ENCODE results near the gene SNX27. TPM values are rescaled to one million over a fixed set of nuclear protein-coding genes. Genes with fewer than 3 reads are reported as not detected.
"Not testable (repeated sequence)": the region's sequence is repeated elsewhere in the genome, so short reads cannot be mapped to it uniquely, and the experiment has no call there.

Gene SNX27
- total RNA-seq, 4 donors from 2014 or later, result 21.9 to 34.3 (median 26.5) TPM

- intact Hi-C loops (cut with DNase I; ENCODE audit: low total_unique reads), result no loop called here
- TF ChIP-seq POLR2A (IDR thresholded peaks at IDR 0.05), result no peak
- no peak for TF ChIP-seq CTCF (IDR thresholded peaks at IDR 0.05)
- H3K4me3 ChIP-seq (ENCODE audit: low read depth, poor library complexity, severe bottlenecking), result no peak overlapping the region
- WGBS, 2 donors, result 81 to 82% methylated on average over 4 of the region's 4 CpGs
- no peak for DNase-seq (ENCODE audit: low spot score in 2 of 2)
These were observed 68.5 kb downstream of the SNX27 start for GRCh38 chr1:151680391-151680790.

GRCh38 chr1:151680826-151681225, 69.0 kb downstream of the SNX27 start:
- no peak for DNase-seq (ENCODE audit: low spot score in 2 of 2)
- intact Hi-C loops (cut with DNase I; ENCODE audit: low total_unique reads), result no loop called here
- WGBS, 2 donors, result 26 to 35% methylated on average over 3 of the region's 3 CpGs
- TF ChIP-seq POLR2A (IDR thresholded peaks at IDR 0.05) (no peak), CTCF (IDR thresholded peaks at IDR 0.05) (no peak)
- no peak overlapping the region for H3K4me3 ChIP-seq (ENCODE audit: low read depth, poor library complexity, severe bottlenecking)

- TF ChIP-seq CTCF (IDR thresholded peaks at IDR 0.05) (no peak), POLR2A (IDR thresholded peaks at IDR 0.05) (no peak)
- no peak for DNase-seq (ENCODE audit: low spot score in 2 of 2)
- intact Hi-C loops (cut with DNase I; ENCODE audit: low total_unique reads), result no loop called here
- H3K4me3 ChIP-seq (ENCODE audit: low read depth, poor library complexity, severe bottlenecking), result no peak overlapping the region
- 88 to 92% methylated on average over 2 of the region's 2 CpGs for WGBS, 2 donors
These were observed 70.1 kb downstream of the SNX27 start for GRCh38 chr1:151681923-151682322.

- H3K4me3 ChIP-seq (ENCODE audit: low read depth, poor library complexity, severe bottlenecking); intact Hi-C loops (cut with DNase I; ENCODE audit: low total_unique reads); DNase-seq (ENCODE audit: low spot score in 2 of 2): not testable (repeated sequence)
- WGBS, 2 donors, result 95% methylated on average over 7 of the region's 7 CpGs
These were observed 71.1 kb downstream of the SNX27 start for GRCh38 chr1:151682901-151683300.

- no peak for TF ChIP-seq POLR2A (IDR thresholded peaks at IDR 0.05)
- no peak for TF ChIP-seq CTCF (IDR thresholded peaks at IDR 0.05)
- 66 to 96% methylated on average over 2 of the region's 2 CpGs for WGBS, 2 donors
- no peak for DNase-seq (ENCODE audit: low spot score in 2 of 2)
- intact Hi-C loops (cut with DNase I; ENCODE audit: low total_unique reads), result no loop called here
- no peak overlapping the region for H3K4me3 ChIP-seq (ENCODE audit: low read depth, poor library complexity, severe bottlenecking)
These were observed 72.3 kb downstream of the SNX27 start for GRCh38 chr1:151684128-151684527.

- H3K4me3 ChIP-seq (ENCODE audit: low read depth, poor library complexity, severe bottlenecking), result no peak overlapping the region
- TF ChIP-seq CTCF (IDR thresholded peaks at IDR 0.05), result no peak
- TF ChIP-seq POLR2A (IDR thresholded peaks at IDR 0.05), result no peak
- no peak for DNase-seq (ENCODE audit: low spot score in 2 of 2)
- intact Hi-C loops (cut with DNase I; ENCODE audit: low total_unique reads), result no loop called here
- 92 to 93% methylated on average over 2 of the region's 2 CpGs for WGBS, 2 donors
These were observed 74.7 kb downstream of the SNX27 start for GRCh38 chr1:151686561-151686960.
